Measurements from ENCODE around the gene NMT2.

The NMT2 gene

DNA sequence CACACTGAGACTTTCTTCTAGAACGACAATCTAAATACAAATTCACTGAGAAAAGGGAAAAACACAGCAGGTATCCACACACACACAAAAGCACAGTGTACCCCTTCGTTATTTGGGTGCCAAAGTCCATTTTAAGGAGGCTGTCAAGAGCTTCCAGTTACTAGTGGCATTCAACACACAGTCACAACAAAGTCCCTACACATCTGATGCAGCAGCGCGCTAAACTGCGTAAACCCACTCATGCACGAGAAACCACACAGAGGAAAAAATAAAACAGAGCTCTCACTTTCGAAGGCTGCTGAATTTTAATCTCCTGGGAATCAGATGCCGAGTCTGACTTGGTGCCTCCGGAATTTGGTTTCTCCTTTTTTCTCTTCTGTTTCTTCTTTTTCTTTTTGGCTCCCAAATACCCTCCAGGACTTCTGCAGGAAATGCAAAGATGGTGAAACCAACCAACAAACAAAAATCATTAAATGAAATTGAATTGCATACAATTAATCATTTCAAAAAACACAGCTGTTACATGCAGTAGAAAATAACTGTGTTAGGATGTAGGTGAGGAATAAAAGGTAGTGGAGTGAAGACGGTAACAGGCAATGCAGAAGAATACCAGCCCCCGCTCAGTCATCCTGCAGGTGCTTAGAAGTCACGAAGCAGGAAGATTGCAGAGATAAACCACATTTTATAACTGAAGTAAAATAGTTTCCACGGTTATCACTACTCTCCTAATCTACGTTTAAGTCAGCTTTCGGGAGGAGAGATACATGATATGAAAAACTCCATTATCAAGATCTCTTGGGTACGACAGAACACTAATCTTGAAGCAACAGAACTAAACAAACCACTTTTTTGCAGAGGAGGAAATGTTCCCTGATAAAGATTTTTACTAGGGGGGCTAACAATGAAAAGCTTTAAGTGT is 27.1 kb downstream of the NMT2 start:
- no peak for DNase-seq (ENCODE audit: low spot score)

DNA sequence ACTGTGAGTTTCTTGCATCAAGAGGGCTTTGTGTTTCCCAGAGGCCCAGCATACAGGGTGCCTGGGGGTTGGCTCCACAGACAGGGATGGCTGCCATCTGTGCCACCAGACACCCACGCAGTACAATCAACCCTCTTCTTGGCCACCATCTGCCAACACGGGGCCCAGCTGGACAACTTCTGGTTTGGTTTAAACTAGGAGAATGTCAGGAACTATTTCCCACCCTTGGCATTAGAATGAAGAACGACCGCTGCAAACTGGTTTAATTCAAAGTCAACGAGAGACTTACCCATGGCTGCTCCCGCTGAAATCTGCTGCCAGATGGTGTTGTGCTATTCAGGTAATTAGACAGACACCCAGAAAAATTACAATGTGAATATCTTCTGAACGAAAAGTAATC is 27.8 kb downstream of the NMT2 start:
- DNase-seq (ENCODE audit: low spot score), result no peak

DNA sequence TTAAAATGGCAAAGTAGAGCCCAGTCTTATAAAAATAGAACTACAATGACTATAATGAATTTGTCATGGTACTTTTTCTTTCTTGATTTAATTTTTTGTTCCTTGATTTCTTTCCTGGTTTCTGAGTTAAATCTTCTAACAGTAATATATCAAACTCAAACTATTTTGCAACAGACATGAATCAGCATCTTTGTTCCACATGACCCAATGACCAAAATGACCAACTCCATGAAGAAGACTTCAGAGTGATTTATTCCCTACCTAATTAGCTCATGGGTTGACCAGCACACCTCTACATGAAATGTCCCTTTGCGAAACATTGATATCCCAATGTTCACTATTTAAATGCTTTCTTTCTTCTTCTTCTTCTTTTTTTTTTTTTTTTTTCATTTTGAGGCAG is 30.9 kb downstream of the NMT2 start:
- peak; percentile 33 for DNase-seq (ENCODE audit: low spot score)

DNA sequence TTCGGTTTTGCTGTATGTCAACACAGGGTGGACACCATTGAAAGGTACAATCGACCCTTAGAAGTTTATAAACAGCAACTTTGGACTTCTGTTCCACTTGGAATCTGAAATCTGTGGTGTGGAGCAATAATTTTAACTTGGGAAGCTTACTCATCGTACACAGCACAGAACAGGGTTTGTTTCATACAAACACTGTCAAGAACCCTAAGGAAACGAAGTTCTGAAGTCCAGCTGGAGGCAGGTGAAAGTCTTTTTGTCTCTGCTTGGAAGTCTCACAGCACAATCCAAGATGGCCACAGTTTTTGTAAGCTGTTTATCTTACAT is 31.5 kb downstream of the NMT2 start:
- DNase-seq (ENCODE audit: low spot score), result no peak

DNA sequence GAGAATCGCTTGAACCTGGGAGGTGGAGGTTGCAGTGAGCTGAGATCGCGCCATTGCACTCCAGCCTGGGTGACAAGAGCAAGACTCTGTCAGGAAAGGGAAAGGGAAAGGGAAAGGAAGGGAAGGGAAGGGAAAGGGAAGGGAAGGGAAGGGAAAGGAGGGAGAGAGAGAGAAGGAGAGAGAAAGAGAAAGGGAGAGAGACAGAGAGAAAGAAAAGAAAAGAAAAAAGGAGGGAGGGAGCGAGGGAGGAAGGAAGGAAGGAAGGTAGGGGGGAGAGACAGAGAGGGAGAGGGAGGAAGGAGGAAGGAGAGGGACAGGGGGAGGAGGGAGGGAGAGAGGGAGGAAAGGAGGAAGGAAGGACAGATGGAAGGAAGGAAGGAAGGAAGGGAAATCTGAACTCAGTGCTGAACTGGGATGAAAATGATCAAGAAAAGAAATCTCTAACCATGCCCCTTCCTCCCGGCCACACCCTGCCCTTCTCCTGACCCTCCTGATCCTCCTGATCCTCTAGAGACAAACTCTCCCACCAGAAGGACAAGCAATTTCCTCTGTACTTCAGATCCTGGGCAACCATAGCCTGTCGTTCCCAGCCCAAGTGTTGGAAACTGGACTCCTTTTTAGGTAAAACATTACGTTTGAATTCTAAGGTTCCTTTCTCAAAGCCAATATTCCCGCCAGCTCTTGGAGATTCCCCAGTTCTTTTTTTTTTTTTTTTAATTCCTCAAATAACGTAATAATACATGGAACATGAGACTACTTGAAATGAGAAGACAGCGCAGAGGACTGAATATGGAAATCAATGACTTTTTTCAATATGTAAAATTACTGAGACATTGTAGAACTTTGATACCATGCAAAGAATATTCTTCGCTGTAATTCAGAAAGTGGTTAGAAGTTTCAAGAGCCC is 32.1 kb downstream of the NMT2 start:
- no peak for DNase-seq (ENCODE audit: low spot score)

DNA sequence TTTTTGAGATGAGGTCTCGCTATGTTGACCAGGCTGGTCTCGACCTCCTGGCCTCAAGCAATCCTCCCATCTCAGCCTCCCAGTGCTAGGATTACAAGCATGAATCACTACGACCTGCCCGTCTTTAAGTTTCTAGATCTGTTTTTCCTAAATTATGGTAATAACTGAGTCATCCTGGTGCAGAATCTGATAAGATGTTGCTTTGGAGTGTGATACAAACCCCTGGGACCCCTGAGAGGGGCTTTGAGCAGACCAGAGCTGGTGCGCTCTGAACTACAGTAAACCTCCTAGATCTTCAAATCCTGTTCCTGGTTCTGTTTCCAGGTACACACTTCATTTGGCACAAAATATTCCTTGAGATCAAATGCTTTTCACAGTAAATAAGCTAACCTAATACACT is 37.2 kb downstream of the NMT2 start:
- DNase-seq (ENCODE audit: low spot score), result no peak

DNA sequence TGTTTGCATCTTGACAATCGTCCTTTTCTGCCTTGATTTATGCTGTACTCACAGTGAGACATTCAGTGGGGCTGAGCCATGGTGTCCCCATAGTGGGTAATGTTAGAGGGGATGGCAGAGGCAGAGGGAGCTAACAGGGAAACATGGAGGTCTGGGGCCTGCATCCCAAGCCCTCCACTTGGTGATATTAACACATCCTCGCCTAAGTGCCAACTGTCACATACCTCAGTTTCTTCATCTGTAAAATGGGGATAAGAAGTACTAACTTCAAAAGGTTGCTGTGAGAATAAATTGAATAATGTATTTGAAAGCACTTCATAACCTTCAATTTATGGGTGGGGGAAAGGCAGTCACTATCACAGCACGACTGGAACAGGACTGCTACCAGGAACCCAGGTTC is 43.6 kb downstream of the NMT2 start:
- no peak for DNase-seq (ENCODE audit: low spot score)

DNA sequence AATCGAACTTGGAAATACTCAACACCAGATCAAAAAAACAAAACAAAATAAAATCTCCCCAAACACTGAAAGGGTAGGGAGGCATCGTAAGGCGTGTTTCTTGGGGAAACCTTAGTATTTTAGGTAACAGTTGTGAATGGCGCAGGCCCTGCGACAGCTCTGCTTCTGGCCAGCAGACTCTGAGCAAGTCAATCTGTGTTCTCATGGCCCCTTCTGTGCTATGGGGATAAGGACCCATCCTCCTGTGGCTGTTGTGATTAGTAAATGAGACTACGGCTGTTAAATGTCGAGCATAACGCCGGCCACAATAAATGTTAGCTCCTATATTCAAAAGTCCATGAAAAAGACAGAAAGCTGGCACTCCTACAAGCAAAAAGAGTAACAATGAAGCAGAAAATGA is 44.3 kb downstream of the NMT2 start:
- DNase-seq (ENCODE audit: low spot score), result no peak

DNA sequence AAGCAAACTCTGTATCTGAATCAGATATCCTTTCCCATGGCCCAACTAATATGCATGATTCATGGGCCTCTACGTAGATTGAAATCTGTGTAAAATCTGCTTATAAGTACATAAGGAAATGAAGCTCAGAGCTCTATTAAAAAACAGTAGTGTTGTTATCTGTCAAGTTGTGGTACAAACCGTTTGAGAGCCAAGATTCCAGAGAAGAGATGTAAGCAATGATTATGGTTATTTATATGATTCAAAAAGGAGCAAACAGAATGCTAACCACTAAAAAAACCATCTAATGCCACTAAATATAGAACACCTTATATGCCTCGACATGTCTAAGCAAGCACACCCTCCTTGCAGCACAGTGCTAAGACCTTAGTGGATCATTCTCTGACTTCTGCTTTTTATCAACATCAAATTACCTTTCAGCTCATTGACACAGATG is 44.7 kb downstream of the NMT2 start:
- DNase-seq (ENCODE audit: low spot score), result peak; percentile 30

DNA sequence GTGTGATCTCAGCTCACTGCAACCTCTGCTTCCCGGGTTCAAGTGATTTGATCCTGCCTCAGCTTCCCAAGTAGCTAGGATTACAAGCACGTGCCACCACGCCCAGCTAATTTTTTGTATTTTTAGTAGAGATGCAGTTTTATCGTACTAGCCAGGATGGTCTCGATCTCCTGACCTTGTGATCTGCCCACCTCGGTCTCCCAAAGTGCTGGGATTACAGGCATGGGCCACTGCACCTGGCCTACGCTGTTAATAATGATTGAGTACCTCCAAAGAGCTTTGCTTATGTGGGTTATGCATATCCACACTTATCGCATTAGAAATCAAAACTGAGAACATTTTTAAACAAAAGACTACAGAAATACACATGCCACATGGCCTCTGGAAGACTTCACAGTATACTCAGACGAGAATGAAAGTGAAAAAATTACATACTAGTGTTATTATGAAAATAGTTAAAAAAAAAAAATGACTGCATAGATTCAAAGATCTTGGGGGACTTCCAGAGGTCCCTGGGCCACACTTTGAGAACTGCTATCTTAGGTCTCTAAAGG is 45.9 kb downstream of the NMT2 start:
- DNase-seq (ENCODE audit: low spot score), result no peak

DNA sequence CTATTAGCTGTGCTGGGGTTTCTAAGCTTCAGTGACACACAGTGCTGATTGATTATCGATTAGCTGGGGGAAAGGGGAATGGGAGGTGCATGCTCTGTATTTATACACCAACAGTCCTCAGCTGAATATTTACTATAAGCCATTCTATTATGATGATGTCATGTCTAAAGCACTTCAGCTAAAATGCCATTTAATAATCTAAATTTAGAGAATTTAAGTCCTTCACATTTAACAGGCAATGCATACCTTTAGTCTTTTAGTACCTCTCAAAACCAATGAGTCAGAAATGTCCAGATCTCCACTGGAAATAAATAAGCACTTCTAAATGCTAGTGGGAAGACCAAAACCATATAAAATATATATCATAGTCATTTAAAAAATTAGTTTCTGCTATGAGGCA is 46.8 kb downstream of the NMT2 start:
- DNase-seq (ENCODE audit: low spot score), result no peak

DNA sequence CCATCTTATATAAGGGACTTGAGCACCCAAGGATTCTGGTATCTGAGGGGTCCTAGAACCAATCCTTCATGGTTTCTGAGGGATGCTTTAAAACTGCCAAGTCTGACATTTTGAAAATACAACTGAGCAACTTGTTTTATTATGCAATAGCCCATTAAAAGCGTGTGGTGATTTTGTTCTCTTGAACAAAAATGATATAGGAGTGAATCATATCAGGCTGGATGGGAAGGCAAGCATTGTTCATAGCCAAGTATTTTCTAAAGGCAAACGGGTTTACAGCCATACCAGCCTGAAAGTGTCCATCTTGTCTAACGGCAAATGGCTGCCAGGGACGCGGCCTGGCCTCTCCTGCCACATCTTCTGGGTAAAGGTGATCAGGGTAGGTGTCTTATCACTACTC is 48.0 kb downstream of the NMT2 start:
- DNase-seq (ENCODE audit: low spot score), result peak; percentile 58

DNA sequence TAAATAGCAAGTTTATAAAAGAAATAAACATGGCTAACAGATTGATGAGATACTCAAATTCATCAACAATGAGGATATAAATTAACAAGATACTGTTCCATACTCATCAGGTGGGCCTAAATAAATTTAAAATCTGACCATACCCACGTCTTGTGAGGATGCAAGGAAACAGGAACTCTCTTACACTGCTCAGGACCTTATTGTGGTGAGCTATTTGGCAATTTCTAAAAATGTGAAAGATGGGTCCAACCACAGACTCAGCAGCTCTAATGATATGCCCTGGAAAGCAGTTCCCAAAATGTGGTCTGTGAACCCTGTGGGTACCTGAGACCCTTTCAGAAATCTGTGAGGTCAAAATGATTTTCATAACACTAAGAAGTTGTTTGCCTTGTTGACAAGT is 49.9 kb downstream of the NMT2 start:
- DNase-seq (ENCODE audit: low spot score), result no peak

DNA sequence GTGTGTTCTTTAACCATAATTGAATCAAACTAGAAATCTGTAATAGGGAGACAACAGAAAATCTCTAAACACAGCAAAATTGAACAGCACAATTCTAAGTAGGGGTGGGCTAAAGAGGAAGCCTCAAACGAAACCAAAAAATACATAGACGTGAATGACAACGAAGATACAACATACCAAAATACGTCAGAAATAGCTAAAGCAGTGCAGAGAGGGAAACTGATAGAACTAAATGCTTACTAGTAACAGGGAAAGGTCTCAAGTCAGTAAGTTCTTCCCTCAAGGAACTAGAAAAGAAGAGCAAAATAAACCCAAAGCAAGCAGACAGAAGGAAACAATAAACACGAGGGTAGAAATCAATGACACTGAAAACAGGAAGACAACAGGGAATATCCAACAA is 52.3 kb downstream of the NMT2 start:
- DNase-seq (ENCODE audit: low spot score), result no peak

DNA sequence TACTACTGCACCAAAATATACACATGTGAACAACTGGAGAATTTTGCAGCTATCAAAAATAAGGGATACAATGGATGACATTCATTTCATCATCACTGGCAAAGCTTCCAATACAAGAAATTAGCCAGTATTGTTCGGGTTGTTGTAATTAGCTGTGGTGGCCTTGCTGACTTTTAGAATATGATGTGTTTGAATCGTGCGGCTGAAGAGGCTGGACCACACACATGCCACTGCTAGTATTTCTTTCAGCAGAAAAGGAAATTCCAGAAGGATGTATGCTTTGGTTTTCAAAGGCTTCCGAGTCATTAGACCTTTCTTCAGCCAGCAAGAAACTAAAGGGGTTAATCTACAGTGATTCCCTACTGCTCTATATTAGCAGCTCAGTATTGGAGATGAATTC is 54.7 kb downstream of the NMT2 start:
- no peak for DNase-seq (ENCODE audit: low spot score)

DNA sequence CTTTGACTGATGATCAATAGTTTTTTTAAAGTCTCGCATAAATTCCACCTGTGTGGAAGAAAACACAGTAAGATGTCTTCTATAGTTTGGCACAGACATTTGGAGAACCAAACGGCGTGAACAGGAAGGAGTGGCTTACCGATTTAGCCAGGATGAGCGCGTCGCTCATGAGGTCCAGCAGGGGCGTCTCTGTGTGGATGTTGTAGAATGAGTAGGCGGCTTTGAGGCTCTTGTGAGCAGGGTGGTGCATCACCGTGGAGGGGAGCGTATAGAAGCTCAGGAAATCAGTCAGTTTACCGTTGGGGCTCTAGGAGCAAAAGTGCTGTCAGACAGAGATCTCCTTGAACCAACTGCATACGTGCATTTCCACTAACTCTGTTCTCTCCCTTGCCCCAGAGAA is 55.8 kb downstream of the NMT2 start:
- no peak for DNase-seq (ENCODE audit: low spot score)

DNA sequence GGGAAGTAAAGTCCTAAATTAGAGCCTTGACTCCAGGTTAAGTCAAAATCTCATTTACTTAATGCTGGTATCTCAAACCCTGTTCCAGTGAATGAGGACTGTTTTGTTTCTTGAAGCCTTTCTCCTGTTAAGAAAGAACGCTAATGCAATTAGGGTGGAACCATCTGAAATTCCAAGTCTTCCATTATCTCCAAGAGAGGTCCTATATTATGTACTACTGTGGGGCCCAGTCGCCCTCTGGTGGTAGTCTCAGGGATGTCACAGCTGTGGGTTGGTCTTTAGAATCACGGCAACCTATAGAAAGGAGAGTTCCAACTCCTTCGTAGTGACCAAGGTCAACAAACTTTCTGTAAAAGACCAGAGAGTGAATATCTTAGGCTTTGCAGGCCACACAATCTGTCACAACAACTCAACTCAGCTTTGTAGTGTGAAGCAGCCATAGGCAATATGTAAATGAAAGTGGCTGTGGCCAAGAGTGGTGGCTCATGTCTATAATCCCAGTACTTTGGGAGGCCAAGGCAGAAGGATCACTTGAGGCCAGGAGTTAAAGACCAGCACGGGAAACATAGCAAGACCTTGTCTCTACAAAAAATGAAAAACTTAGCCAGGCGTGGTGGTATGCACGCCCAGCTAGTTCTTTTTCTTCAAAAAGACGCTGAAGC is 62.0 kb downstream of the NMT2 start:
- peak; percentile 65 for DNase-seq (ENCODE audit: low spot score)

DNA sequence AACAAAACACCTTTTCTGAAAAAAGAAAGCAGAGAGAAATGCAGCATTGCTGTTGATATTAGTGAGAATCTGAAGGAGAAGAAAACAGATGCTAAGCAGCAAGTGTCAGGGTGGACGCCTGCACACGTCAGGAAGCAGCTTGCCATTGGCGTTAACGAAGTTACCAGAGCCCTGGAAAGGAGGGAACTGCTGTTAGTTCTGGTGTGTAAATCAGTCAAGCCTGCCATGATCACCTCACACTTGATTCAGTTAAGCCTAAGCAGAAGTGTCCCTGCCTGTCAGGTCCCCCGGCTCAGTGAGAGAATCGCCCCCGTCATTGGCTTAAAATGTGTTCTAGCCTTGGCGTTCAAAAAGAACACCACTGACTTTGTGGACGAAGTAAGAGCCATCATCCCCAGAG is 65.0 kb downstream of the NMT2 start:
- DNase-seq (ENCODE audit: low spot score), result no peak

DNA sequence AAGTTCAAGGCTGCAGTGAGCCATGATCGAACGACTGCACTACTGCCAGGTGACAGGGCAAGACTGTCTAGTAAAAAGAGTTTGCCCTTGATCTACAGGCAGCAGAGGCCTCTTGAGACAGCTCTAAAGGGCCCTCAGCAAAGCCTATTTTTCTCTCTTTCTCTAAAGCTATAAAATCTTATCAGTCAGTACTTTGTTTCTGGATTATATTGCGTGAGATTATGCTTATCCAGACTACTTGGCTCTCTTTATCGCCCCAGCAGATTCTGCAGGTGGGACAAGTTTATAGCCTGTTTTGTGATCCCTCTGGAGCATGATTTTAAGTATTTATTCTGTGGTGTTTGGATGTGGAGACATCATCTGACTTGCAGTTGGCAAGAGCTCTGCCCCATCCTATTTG is 68.6 kb downstream of the NMT2 start:
- no peak for DNase-seq (ENCODE audit: low spot score)

DNA sequence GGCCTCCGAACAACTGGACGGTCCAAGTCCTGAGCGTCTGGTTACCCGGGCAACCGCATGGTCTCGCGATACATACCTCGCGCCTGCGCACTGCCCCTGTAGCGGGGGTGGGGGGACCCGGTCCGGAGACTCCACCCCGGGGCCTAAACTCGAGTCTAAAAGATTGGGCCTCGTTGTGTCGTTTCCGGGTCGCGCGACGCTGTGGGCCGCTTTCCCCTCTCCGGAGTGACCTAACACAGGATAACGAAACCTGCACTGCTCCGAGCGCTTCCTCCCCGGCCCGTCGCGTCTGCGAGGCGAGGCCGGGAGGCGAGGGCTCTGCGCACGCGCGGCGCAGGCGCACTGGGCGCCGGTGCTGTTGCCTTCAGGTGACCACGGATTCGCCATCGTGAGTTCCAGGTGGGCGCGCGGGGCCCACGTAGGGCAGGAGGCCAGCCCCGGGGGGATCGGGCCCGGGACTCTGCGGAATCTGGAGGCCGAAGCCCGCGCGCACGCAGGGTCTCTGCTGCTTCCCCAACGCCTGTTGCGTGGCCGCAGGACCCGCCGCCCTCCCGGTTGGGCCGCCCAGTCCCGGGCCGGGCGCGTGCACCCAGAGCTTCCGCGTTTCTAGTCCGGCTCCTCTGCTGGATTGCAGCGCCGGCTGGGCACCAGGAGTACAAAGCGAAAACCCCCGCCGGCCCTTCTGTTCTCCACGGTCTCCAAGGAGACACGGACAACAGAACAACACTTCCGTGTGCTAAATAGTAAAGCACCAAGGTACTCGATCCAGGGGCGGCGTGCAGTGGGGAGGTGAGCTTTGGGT is 71.3 kb downstream of the NMT2 start, which contains the start of gene RPP38:
Gene RPP38, plus strand, starts transcription at position 345 of the 802 bp plus-strand sequence. CDS start 5,960 bp downstream, outside the sequence.
- DNase-seq (ENCODE audit: low spot score), result peak; percentile 100

DNA sequence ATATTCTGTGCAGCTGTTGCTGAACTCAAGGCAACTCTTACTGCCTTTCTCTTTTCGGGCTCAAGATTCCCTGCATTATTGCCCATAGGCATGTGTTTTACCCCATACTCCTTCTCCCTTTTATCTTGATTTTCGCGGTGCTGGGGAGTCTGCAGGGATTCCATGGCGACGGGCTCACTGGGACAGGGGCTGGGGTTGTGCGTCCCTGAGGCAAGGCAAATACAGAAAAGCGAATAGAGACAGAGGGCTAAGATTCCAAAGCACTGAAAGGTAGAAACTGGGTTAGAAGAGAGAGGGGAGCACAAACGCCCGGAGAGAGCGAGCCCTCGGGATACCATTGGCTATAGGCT is 71.9 kb downstream of the NMT2 start:
- no peak for DNase-seq (ENCODE audit: low spot score)

Data from AG20443 (cell line).